Stimulated activated CD4-positive, alpha-beta T cell treated with anti-CD3 and anti-CD28 coated beads, TNF-alpha, amount 100 ng/mL, for 48 hours (primary cell): Measurements from ENCODE around the gene HECTD2.
"Not testable (repeated sequence)": the region's sequence is repeated elsewhere in the genome, so short reads cannot be mapped to it uniquely, and the experiment has no call there.

Source experiments
- DNase-seq, 3 donors: peaks; one replicate each; pipeline ENCODE4 v3.0.0-alpha.2; 2020; ENCODE audit warnings: low read depth in 3 of 3

HECTD2 gene

GRCh38 chr10:91474009-91474408 is 63.9 kb downstream of the HECTD2 start:
- no peak for DNase-seq

- DNase-seq, result no peak
Observed at GRCh38 chr10:91477236-91477635, 67.1 kb downstream of the HECTD2 start.

GRCh38 chr10:91479583-91479982 is 69.4 kb downstream of the HECTD2 start:
- DNase-seq, result no peak

GRCh38 chr10:91487911-91488582 is 77.9 kb downstream of the HECTD2 start:
- DNase-seq, result no peak

GRCh38 chr10:91493313-91493712 is 83.2 kb downstream of the HECTD2 start:
- no peak for DNase-seq

- no peak for DNase-seq
Observed at GRCh38 chr10:91495402-91495801, 85.3 kb downstream of the HECTD2 start.

- no peak for DNase-seq
Observed at GRCh38 chr10:91496016-91496415, 85.9 kb downstream of the HECTD2 start.

GRCh38 chr10:91511549-91512330 is 101.6 kb downstream of the HECTD2 start:
- no peak for DNase-seq

GRCh38 chr10:91512458-91512857 is 102.3 kb downstream of the HECTD2 start:
- DNase-seq, result no peak

GRCh38 chr10:91513598-91514424 is 103.7 kb downstream of the HECTD2 start:
- no peak for DNase-seq

- no peak for DNase-seq
Observed at GRCh38 chr10:91514787-91515186, 104.6 kb downstream of the HECTD2 start.

GRCh38 chr10:91517394-91517793 is 107.2 kb downstream of the HECTD2 start:
- no peak for DNase-seq

- no peak for DNase-seq
Observed at GRCh38 chr10:91519899-91520514, 109.9 kb downstream of the HECTD2 start.

- DNase-seq, result no peak
Observed at GRCh38 chr10:91520661-91521060, 110.5 kb downstream of the HECTD2 start.

GRCh38 chr10:91521439-91521838 is 111.3 kb downstream of the HECTD2 start:
- no peak for DNase-seq

GRCh38 chr10:91525896-91526712 is 116.0 kb downstream of the HECTD2 start:
- DNase-seq, result no peak

- DNase-seq, result no peak
Observed at GRCh38 chr10:91528080-91528479, 117.9 kb downstream of the HECTD2 start.

GRCh38 chr10:91528768-91529167 is 118.6 kb downstream of the HECTD2 start:
- DNase-seq, result no peak

- not testable (repeated sequence) for DNase-seq
Observed at GRCh38 chr10:91534789-91535188, 124.6 kb downstream of the HECTD2 start.

GRCh38 chr10:91536111-91536510 is 126.0 kb downstream of the HECTD2 start:
- DNase-seq, result no peak

- no peak for DNase-seq
Observed at GRCh38 chr10:91536733-91537132, 126.6 kb downstream of the HECTD2 start.
